G401.6 (cell line): Measurements from ENCODE around the gene C17orf78.
"Not testable (repeated sequence)": the region's sequence is repeated elsewhere in the genome, so short reads cannot be mapped to it uniquely, and the experiment has no call there.

Experiments used
- FAIRE-seq: peaks from 2 replicates; lab custom pipeline; 2012; peaks lifted over from hg19 to GRCh38; lab: Jason Lieb, UNC

C17orf78 gene

GRCh38 chr17:37386462-37386861 lies 10.7 kb downstream of the C17orf78 start:
- FAIRE-seq = no peak

DNA sequence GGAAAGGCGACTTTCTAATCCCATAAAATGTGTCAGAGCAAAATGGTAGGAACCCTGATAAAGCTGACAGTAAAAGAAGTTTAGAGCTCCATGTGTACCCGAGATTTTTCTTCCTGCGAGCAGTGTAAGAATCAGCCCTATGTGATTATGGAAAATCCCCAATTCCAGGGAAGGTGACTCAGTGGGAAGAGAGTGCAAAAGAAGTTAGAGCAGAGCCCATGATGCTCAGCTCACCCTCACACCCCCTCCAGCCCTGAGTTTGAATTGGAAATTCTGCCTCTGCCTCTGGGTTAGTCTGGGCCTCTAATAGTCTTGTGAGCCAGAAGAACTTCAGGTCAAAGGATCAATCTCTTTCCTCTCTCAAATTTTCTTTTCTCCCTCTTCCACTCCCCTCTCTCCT lies 12.5 kb downstream of the C17orf78 start:
- no peak for FAIRE-seq

DNA sequence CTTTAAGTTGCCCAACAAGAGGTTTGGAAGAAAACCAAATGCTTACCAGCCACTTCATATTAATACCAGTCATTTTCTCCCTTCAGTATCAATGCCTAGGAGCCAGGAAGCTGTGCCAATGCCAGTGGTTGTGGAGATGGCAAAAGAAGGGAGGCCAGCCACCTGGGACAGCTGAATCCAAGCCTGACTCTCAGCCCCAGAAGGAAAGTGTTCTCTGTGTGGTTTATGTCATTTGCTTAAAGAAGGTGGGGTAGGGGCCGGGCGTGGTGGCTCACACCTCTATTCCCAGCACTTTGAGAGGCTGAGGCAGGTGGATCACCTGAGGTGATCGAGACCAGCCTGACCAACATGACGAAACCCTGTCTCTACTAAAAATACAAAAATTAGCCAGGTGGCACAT lies 13.4 kb downstream of the C17orf78 start:
- FAIRE-seq = no peak

DNA sequence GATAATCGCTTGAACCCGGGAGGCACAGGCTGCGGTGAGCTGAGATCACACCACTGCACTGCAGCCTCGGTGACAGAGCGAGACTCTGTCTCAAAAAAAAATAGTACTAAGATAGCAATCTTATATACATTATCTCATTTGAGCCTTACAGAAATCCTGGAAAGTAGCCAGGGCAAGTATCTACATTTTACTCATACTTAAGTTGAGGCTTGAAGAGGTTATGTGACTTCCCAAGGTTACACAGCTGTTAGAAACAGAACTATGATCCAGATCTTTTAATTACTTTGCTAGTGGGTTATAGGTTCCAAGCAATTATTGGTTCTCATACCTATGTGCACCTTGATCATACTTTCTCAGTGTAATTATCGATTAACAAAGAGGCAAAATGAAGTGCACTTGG lies 15.4 kb downstream of the C17orf78 start:
- FAIRE-seq = no peak

DNA sequence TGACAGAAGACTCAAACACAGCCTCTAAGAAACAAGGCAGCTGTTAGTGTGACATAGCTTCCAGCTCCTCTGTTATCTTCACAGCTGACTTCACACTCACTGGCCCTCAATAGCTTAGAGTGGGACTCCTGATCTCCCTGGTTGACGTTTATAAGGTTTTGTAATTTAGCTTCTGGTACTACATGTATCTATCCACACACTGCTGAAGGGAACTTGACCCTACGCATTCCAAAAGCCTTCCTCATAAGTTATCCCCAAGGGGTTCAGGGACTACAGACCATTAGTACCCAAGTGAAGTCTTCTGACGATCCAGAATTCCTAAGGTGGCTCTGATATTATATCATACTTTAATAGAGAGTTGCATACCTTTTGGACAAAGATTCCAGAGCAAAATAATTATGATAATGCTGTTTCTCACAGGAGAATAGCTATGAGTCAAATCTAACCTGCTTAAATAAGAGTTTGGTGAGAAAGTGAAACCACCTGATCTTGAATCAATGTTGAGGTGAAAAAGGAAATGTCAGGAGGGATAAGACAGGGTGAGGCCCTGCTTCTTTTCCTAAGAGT lies 16.3 kb downstream of the C17orf78 start:
- FAIRE-seq = no peak

GRCh38 chr17:37393352-37393751 lies 17.6 kb downstream of the C17orf78 start:
- no peak for FAIRE-seq

DNA sequence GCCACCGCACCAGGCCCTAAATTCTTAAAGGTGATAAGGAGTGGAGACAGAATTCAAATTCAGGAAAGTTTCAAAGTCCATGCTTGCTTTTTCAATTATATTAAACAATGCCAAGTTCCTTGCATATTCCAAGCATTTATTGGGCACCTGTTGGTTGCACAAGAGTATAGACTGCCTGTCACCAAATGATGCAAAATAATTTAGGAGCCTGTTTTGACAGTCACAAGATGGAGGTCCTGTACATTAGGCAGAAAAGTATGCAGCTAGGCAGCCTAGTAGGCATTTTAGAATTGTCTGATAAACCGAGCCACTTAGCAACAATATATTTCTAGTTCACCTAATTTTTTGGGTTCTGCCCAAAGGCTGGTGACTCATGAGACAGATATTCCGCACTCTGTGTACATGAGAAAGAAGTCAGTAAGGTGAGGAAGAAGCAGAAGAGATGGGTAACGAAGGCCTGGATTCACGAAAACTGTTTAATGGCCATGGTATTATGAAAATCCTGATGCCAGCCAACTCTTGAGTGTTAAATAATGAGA lies 23.5 kb downstream of the C17orf78 start:
- FAIRE-seq = no peak

GRCh38 chr17:37400505-37400904 lies 24.7 kb downstream of the C17orf78 start:
- FAIRE-seq = no peak

- FAIRE-seq = not testable (repeated sequence)
These were observed 29.7 kb downstream of the C17orf78 start for GRCh38 chr17:37405522-37405921.

DNA sequence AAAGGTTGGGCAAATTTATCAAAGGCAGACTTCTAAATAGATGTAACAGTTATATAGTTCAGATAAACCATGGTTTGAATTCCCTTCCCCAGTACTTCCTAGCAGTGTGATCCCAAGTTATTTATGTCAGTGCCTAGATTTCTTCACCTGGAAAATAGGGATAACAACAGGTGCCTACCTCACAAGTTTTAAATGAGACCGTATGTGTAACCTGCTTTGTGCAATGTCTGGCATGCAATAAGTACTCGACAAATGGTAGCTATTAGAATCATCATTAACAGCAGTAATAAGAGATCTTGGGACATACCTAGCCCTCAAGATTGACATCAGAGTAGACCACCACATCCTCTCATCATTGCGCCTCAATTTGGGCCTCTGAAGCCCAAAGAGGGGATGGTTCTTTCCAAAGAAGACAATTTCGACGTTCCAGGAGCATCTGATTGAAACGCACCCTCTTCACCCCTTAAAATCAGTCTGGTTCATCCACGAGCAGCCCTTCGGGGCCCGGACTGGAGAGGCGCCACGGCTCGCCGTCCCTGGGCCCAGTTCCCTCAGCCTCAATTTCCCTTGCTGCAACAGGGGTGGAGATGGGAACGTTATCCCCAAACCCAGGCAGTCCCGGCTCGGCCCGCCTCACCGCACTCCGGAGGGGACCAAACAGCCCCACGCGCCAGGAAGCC lies 30.3 kb downstream of the C17orf78 start:
- FAIRE-seq = no peak

- no peak for FAIRE-seq
These were observed 31.1 kb downstream of the C17orf78 start, which contains the start of the genes ACACA and TADA2A for GRCh38 chr17:37406635-37407461. Gene ACACA, minus strand, starts transcription at chr17:37406836. Its CDS starts 537 bp downstream, at chr17:37406299. Gene TADA2A, plus strand, starts transcription at chr17:37406886. Its CDS starts 4,480 bp downstream, at chr17:37411366.

GRCh38 chr17:37408145-37408479 lies 32.3 kb downstream of the C17orf78 start:
- FAIRE-seq = not testable (repeated sequence)

DNA sequence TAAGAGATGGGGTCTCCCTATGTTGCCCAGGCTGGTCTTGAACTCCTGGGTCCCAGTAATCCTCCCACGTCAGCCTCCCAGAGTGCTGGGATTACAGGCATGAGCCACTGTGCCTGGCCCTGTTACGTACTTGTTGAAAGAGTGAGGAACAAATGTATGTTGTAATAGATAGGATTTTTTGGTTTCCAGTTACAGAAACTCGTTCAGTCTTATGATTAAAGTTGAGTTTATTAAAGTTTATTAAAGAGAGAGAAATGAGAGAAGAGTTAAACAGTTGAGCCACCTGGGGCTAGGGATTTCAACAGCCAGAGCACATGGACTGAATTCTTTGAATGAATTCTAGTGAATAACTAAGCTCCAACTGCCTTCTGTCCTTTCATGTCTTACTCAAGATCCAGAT lies 34.6 kb downstream of the C17orf78 start:
- FAIRE-seq = no peak

- FAIRE-seq = no peak
These were observed 38.2 kb downstream of the C17orf78 start for GRCh38 chr17:37413875-37414519.

GRCh38 chr17:37417852-37418251 lies 42.1 kb downstream of the C17orf78 start:
- FAIRE-seq = no peak

DNA sequence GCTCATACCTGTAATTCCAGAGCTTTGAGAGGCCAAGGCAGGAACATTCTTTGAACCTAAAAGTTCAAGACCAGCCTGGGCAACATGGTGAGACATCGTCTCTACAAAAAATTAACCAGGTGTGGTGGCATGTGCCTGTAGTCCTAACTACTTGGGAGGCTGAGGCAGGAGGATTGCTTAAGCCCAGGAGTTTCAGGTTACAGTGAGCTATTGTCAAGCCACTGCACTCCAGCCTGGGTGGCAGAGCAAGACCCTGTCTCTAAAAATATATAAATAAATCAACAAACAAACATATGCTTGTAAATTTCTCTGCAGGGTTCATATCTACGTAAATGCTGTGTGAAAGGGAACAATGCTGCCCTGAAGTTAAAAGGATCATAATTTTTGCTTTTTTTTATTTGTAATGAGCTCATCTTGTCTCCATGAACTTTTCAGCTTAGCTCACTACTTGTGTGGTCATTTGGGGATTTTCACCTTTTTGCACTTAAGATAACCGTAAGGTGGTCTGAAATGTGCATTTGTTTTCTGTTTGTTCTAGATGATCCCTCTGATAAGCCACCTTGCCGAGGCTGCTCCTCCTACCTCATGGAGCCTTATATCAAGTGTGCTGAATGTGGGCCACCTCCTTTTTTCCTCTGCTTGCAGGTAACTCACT lies 47.3 kb downstream of the C17orf78 start:
- no peak for FAIRE-seq

- FAIRE-seq = no peak
These were observed 49.5 kb downstream of the C17orf78 start for GRCh38 chr17:37425268-37425667.

GRCh38 chr17:37429039-37429438 lies 53.3 kb downstream of the C17orf78 start:
- FAIRE-seq = no peak

DNA sequence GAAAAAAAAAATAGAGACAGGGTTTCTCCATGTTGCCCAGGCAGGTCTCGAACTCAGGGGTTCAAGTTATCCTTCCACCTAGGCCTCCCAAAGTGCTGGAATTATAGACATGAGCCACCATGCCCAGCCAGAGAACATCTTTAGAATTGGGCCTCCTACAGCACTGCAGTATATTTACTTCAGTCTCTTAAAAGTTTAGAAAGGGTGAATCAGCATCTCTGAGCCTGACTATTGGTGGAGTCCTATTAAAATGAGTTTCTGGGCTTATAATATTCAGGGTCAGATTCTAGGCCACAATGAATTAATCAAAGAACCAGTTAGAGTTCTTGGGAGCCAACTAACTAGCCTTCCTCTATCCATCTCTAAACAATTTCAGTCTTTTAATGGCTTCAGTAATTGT lies 53.7 kb downstream of the C17orf78 start:
- FAIRE-seq = no peak

GRCh38 chr17:37430051-37430627 lies 54.4 kb downstream of the C17orf78 start:
- no peak for FAIRE-seq

DNA sequence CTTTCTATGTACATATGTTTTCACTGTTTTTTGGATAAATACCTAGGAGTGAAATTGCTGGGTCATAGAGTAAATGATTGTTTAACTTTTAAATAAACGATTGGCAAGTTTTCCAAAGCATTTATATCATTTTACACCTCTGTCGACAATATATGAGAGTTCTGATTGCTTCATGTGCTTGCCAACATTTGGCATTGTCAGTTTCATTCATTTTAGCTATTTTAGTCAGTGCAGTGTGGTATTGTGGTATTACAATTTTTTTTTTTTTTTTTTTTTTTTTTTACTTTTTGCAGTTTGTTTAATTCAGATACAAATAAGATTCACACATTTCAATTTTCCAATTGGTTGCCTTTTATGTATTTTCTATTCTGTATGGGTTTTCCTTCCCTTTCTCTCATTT lies 56.9 kb downstream of the C17orf78 start:
- FAIRE-seq = no peak

- no peak for FAIRE-seq
These were observed 62.4 kb downstream of the C17orf78 start for GRCh38 chr17:37438141-37438540.
